ENCODE measurements around the gene NELFA. TPM values are rescaled to one million over a fixed set of nuclear protein-coding genes. Genes with fewer than 3 reads are reported as not detected.

NELFA gene
- total RNA-seq, 1 experiment from 2014 or later = 55.0 TPM

GRCh38 chr4:2051086-2051485 lies 42.3 kb upstream of the NELFA start:
- Histone ChIP-seq H4K5ac (ENCODE audit: insufficient read length, low read depth, low read length) (no peak overlapping the region), H3K27me3 (ENCODE audit: insufficient read depth, low read length) (no peaks in the 10 kb centered on the region; the same call in 1 of the 2 replicates), H3K9ac (ENCODE audit: extremely low read depth, insufficient read length, low read length) (no peak overlapping the region), H3K23ac (ENCODE audit: insufficient read length, low read depth, low read length) (no peak overlapping the region), H4K20me1 (ENCODE audit: control insufficient read depth, insufficient read depth, insufficient read length) (no peaks in the 10 kb centered on the region), H3K18ac (ENCODE audit: insufficient read length, low read depth, low read length) (no peak overlapping the region), H2BK12ac (ENCODE audit: insufficient read length, low read depth, low read length) (no peak overlapping the region), H3K9me3 (ENCODE audit: control insufficient read depth, low read depth, low read length) (no peaks in the 10 kb centered on the region), H3K4me1 (ENCODE audit: insufficient read depth, low read length) (no peaks in the 10 kb centered on the region), H2AFZ (ENCODE audit: low read length) (no peak overlapping the region), H3K79me2 (ENCODE audit: insufficient read depth, low read length) (no peaks in the 10 kb centered on the region), H3K27ac (ENCODE audit: insufficient read length, low read depth, low read length) (no peak overlapping the region), H2BK120ac (ENCODE audit: low read depth, low read length, poor library complexity, severe bottlenecking) (no peak overlapping the region), H3K23me2 (ENCODE audit: insufficient read length, low read depth, low read length, poor library complexity, severe bottlenecking) (no peaks in the 10 kb centered on the region), H3K4ac (ENCODE audit: low read depth, low read length) (no peak overlapping the region), H4K91ac (ENCODE audit: insufficient read length, low read depth, low read length) (no peak overlapping the region), H2BK20ac (ENCODE audit: low read depth, low read length, poor library complexity, severe bottlenecking) (no peak overlapping the region), H3K79me1 (ENCODE audit: insufficient read depth, low read depth, low read length, poor library complexity, severe bottlenecking) (no peaks in the 10 kb centered on the region), H3K4me2 (ENCODE audit: insufficient read depth, insufficient read length, low read length) (no peak overlapping the region), H2BK5ac (ENCODE audit: insufficient read length, low read length) (no peak overlapping the region), H3K14ac (ENCODE audit: insufficient read depth, low read length) (no peak overlapping the region; the same call in 1 of the 2 replicates), H2AK5ac (ENCODE audit: insufficient read length, low read length) (no peak overlapping the region), H2BK15ac (ENCODE audit: low read depth, low read length) (no peak overlapping the region), H4K8ac (replicated peaks; ENCODE audit: insufficient read length, low read depth, low read length) (no peak overlapping the region), H3K56ac (ENCODE audit: insufficient read length, low read depth, low read length) (no peak overlapping the region), H3T11ph (ENCODE audit: low read length) (no peak overlapping the region)
- Mint-ChIP-seq H3K36me3 (ENCODE audit: insufficient read depth in 1 of 3, low read depth in 3 of 3) (no peaks in the 10 kb centered on the region; a peak in 1 of 7 replicates), H3K27ac (peak overlapping the region in 1 of 3 experiments; percentile 76; a peak in 2 of 7 replicates), H3K9me3 (no peaks in the 10 kb centered on the region), H3K4me1 (peaks cover 9 to 13% of the 10 kb centered on the region in 2 experiments), H3K4me3 (no peak overlapping the region), H3K27me3 (ENCODE audit: low read depth) (peaks cover 54% of the 10 kb centered on the region)
- no CpG with 5 or more reads among the region's 10 CpGs for WGBS (ENCODE audit: extremely low coverage, insufficient read length, low lambda C conversion rate)
- no peak for DNase-seq
- TF ChIP-seq, protein P1, sequence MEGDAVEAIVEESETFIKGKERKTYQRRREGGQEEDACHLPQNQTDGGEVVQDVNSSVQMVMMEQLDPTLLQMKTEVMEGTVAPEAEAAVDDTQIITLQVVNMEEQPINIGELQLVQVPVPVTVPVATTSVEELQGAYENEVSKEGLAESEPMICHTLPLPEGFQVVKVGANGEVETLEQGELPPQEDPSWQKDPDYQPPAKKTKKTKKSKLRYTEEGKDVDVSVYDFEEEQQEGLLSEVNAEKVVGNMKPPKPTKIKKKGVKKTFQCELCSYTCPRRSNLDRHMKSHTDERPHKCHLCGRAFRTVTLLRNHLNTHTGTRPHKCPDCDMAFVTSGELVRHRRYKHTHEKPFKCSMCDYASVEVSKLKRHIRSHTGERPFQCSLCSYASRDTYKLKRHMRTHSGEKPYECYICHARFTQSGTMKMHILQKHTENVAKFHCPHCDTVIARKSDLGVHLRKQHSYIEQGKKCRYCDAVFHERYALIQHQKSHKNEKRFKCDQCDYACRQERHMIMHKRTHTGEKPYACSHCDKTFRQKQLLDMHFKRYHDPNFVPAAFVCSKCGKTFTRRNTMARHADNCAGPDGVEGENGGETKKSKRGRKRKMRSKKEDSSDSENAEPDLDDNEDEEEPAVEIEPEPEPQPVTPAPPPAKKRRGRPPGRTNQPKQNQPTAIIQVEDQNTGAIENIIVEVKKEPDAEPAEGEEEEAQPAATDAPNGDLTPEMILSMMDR (conservative IDR thresholded peaks at IDR 0.05) = no peak

Measured in H9 (cell line).